ENCODE data around the gene AGFG2. TPM values are rescaled to one million over a fixed set of nuclear protein-coding genes. Genes with fewer than 3 reads are reported as not detected.

The AGFG2 gene
- total RNA-seq, 4 donors from 2014 or later: 47.1 to 62.7 (median 58.6) TPM

DNA sequence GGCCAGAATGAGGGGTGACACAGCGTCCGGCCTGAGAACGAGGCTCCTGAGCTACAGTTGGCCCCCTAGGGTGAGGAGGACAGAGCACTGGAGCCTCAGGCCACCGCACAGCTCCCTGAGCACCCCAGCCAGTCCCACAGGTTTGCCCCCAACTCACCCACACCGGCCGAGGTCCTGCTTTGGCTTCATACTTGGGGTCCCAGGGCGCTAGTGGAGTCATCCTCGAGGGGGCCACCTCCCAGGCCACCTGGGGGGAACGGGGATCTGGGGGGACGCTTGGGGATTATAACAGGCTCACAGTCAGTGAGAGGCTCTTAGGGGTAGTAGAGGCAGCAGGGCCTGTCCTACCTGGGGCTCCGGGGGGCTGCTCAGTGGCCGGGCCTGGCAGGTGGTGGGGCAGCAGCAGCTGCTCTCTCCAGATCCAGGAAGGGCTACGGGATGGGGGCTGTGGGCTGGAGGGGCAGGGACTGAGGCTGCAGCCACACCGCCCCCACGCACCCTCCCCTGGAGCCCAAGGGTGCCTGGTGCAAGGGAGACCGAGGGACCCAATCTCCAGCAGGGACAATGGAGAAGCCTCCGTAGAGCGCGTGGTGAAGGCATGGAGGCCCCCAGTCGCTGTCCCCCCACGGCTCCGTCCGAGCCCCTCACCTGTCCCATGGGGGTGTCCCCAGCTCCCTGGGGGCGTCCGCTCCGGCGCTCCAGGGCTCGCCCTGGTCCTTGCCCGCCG is 34.1 kb downstream of the AGFG2 start:
- DNase-seq (ENCODE audit: low spot score in 2 of 2): no peak
- intact Hi-C loops (cut with DNase I; ENCODE audit: low total_unique reads): no loop called here
- no peak overlapping the region for H3K4me3 ChIP-seq (ENCODE audit: low read depth, poor library complexity, severe bottlenecking)
- TF ChIP-seq, protein P1, sequence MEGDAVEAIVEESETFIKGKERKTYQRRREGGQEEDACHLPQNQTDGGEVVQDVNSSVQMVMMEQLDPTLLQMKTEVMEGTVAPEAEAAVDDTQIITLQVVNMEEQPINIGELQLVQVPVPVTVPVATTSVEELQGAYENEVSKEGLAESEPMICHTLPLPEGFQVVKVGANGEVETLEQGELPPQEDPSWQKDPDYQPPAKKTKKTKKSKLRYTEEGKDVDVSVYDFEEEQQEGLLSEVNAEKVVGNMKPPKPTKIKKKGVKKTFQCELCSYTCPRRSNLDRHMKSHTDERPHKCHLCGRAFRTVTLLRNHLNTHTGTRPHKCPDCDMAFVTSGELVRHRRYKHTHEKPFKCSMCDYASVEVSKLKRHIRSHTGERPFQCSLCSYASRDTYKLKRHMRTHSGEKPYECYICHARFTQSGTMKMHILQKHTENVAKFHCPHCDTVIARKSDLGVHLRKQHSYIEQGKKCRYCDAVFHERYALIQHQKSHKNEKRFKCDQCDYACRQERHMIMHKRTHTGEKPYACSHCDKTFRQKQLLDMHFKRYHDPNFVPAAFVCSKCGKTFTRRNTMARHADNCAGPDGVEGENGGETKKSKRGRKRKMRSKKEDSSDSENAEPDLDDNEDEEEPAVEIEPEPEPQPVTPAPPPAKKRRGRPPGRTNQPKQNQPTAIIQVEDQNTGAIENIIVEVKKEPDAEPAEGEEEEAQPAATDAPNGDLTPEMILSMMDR (IDR thresholded peaks at IDR 0.05): no peak
- TF ChIP-seq POLR2A (IDR thresholded peaks at IDR 0.05): no peak
- WGBS, 2 donors: 91 to 97% methylated on average over 13 to 26 of the region's 30 CpGs

DNA sequence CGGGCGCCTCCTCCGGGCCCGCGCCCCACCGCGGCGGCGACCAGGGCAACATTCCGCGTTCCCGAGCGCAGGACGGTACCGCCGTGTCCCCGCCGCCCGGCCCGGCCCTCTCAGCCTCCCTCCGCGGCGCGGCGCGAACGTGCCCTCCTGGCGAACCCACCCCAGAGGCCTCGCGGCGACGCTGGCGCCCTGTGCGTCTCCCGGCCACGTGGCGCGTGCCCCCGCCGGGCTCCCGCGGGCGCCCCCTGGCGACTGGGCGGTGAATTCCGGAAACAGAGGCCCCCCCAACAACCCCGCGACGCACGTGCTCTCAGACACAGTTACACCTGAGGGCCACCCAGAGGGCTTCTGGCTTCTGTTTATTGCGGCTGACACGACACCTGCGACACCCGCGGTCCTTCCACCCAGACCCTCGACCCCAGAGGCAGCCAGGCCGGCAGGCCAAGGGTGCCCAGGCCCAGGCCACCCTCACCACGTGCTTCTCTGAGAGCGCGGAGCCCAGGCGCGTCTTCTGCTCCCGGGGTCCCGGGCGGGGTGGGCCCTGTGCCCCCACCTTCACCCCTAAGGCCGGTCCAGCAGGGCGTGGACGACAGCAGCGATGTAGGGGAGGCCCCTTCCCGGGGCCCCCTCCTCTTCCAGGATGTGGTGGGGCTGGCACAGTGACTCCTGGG is 34.8 kb downstream of the AGFG2 start, which contains the start of gene SAP25:
Gene SAP25 (minus strand): TSS at position 210 of the 671 bp plus-strand sequence. CDS start 158 bp downstream, at position 52.
- H3K4me3 ChIP-seq (ENCODE audit: low read depth, poor library complexity, severe bottlenecking): no peak within 1 kb of the TSS
- intact Hi-C loops (cut with DNase I; ENCODE audit: low total_unique reads): no loop called here
- no peak for DNase-seq (ENCODE audit: low spot score in 2 of 2)
- 93% methylated on average over 69 to 70 of the region's 70 CpGs for WGBS, 2 donors
- TF ChIP-seq POLR2A (IDR thresholded peaks at IDR 0.05): no peak
- TF ChIP-seq, protein P1 (IDR thresholded peaks at IDR 0.05): no peak

DNA sequence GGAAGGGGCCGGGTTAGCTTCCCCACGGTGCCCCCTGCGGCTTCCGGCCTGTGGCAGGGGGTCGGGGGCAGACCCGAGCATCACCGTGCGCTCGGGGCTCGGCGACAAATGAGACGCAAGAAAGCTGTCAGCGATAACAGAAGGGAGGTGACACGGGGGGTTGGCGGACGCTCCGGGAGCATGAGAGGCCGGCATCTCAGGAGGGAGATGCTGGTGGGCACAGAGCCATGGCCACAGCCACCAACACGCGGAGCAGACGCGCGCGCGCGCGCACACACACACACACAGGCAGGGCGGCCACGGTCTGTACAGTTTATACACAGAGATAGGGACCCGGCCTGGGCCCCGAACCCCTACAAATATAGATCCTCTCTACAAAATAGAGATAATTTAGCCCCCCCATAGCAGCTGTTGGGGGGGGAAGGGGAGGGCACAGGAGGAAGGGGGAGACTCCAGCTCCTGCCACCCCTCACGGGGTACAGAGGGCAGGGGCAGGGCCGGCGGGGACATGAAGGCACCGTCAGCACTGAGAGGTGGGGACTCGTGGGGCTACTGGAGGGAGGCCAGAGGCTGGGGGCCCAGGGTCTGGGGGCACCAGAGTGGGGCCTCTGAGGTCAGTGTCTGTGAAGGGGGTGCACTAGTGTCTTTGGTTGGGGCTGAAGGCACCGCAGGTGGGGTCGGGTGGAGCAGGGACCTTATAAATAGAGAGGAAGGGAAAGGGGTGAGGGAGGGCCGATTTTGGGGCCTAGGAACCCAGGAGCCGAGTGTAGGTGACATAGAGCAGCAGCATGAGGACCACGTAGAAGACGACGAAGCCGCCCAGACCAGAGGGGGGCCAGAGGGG is 35.6 kb downstream of the AGFG2 start:
- no peak for DNase-seq (ENCODE audit: low spot score in 2 of 2)
- TF ChIP-seq, protein P1 (IDR thresholded peaks at IDR 0.05): no peak
- no peak for TF ChIP-seq POLR2A (IDR thresholded peaks at IDR 0.05)
- WGBS, 2 donors: 92% methylated on average over 44 of the region's 44 CpGs
- intact Hi-C loops (cut with DNase I; ENCODE audit: low total_unique reads): no loop called here
- no peak overlapping the region for H3K4me3 ChIP-seq (ENCODE audit: low read depth, poor library complexity, severe bottlenecking)

DNA sequence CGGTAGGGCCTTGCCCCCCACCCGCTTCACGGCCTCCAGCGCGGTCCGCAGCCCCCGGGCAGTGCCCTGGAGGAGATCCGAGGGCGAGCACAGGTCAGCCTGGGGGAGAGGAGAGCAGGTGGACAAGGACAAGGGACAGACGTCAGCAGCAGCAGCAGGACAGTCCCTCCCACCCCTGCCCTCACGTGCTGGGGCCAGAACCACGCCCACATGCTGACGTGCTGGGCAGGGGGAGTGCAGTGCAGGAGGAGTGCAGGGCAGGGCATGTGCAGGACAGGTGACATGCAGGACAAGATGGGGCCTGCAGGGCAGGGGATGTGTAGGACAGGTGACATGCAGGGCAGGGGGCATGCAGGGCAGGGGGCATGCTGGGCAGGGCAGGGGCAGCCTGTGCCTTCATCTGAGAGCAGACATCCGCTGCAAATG is 36.2 kb downstream of the AGFG2 start:
- intact Hi-C loops (cut with DNase I; ENCODE audit: low total_unique reads): no loop called here
- no peak overlapping the region for H3K4me3 ChIP-seq (ENCODE audit: low read depth, poor library complexity, severe bottlenecking)
- no peak for TF ChIP-seq POLR2A (IDR thresholded peaks at IDR 0.05)
- TF ChIP-seq, protein P1 (IDR thresholded peaks at IDR 0.05): no peak
- 81 to 85% methylated on average over 14 of the region's 14 CpGs for WGBS, 2 donors
- no peak for DNase-seq (ENCODE audit: low spot score in 2 of 2)

DNA sequence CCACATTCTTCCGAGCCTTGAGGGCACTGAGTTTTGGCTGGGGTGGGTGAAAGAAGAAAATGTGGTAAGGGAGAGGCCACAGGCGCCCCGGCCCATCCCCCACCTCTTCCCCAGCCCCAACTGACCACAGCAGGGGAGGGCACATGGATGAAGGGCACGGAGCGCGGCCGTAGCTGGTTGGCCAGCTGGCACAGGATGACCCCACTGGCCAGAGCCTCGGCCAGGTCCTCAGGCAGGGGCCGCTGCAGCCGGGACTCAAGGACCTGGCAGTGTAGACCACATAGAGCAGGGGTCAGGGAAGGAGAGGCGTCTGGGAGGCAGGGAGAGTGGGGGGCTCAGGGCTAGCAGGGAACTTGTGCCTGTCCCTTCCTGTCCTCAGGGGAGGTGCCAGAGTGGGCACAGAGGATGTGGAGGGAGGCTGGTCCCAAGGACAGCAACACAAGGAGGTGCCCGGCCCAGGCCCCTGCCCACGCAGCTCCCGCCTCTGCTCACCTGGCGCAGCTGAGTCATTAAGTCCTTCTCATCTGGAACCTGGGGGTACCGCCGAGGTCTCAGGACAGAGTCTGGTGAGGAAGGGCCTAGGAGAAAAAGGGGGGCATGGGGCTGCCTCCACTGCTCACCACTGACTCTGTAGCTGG is 36.9 kb downstream of the AGFG2 start:
- DNase-seq (ENCODE audit: low spot score in 2 of 2): no peak

More for the DNA sequence above, 36.9 kb downstream of the AGFG2 start:
- H3K4me3 ChIP-seq (ENCODE audit: low read depth, poor library complexity, severe bottlenecking): no peak overlapping the region
- no peak for TF ChIP-seq POLR2A (IDR thresholded peaks at IDR 0.05)
- TF ChIP-seq, protein P1 (IDR thresholded peaks at IDR 0.05): no peak
- WGBS, 2 donors: 86 to 88% methylated on average over 17 of the region's 17 CpGs
- intact Hi-C loops (cut with DNase I; ENCODE audit: low total_unique reads): no loop called here

Data from lower leg skin (tissue), 4 donors.